Measurements from ENCODE around the gene PTPRC.

PTPRC gene

DNA sequence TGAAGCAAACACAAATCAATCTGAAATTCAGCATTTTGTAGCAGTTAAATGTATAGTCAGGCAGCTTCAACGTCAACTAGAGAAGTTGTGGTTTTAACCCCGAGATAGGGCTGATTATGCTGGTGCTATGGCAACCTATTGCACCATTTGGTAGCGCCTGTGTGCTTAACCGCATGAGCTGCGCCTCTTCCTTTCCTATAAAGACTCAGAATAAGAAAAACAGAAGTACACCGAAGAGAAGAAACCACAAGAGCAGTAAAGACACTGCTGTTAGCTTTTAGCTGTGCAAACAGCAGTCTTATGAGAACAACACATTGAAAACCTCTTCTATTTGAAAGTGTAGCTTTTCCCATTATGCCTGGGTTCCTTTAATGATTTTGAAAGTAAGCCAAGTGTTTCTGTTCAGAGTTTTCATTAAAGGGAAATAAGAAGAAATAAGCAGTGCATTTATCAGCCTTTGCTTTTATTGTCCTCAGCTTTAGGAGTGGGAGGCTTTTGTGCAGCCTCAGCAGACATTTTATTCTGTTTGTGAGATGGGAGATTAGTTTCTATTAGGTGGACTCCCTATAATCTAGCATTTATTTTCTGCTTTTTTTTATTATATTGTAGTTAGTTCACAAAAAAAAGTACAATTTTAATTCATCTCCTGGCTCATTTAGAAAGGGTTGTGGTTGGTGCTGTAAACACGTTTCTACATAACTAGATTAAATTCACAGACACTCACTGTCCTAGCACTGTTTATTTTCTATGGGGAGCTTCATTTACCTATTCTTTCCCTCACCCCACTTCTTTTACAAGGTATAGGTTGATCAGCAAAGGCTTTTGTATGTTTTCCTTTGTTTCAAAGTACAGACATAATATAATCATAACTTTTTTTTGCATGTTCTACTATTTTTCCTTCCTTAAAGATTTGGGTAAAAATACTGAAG lies 43.3 kb downstream of the PTPRC start:
- no peak for TF ChIP-seq CTCF (conservative IDR thresholded peaks at IDR 0.05; ENCODE audit: control insufficient read depth, insufficient read depth, low read depth, low read length)
- H3K4me3 ChIP-seq (ENCODE audit: control insufficient read depth, low read depth, low read length): no peak overlapping the region
- peak; percentile 86 for DNase-seq (ENCODE audit: low read depth)

DNA sequence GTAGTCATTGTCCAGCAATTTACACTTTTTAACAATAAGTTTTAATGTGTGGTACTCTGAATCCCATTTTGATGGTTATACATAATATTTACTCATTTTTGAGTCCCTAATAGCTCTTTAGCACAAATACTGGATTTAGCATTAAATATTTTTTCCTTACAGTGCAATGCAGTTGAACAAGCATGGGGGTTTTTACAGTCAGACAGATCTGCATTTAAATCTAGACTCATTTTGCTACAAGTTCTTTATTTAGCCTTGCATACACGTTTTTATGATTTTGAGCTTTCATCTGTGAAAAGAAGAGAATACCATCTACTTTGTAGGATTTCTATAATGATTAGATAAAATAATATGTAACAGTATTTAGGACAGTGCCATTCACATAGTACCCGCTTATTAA lies 44.0 kb downstream of the PTPRC start:
- no peak overlapping the region for H3K4me3 ChIP-seq (ENCODE audit: control insufficient read depth, low read depth, low read length)
- no peak for TF ChIP-seq CTCF (conservative IDR thresholded peaks at IDR 0.05; ENCODE audit: control insufficient read depth, insufficient read depth, low read depth, low read length)
- DNase-seq (ENCODE audit: low read depth): no peak

DNA sequence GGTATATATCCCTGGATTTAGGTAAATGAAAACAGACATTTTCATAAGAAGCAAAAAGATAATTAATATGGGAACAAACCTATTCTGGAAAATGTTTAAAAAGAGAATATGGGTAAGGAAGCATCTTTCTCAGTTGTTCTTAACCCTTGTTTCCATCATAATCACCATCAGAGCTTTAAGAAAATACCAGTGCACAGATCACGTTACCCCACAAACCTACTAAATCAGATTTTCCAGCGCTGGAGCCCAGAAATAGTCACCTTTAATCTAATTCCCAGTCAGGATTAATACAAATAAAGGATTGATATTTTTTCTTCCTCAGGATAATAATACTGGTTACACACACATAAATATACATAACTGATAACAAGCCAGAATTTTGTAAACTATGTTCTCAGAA lies 44.6 kb downstream of the PTPRC start:
- no peak overlapping the region for H3K4me3 ChIP-seq (ENCODE audit: control insufficient read depth, low read depth, low read length)
- no peak for TF ChIP-seq CTCF (conservative IDR thresholded peaks at IDR 0.05; ENCODE audit: control insufficient read depth, insufficient read depth, low read depth, low read length)
- DNase-seq (ENCODE audit: low read depth): no peak

GRCh38 chr1:198686069-198686728 lies 47.4 kb downstream of the PTPRC start:
- peak; percentile 33 for TF ChIP-seq CTCF (conservative IDR thresholded peaks at IDR 0.05; ENCODE audit: control insufficient read depth, insufficient read depth, low read depth, low read length)
- H3K4me3 ChIP-seq (ENCODE audit: control insufficient read depth, low read depth, low read length): no peak overlapping the region
- DNase-seq (ENCODE audit: low read depth): peak; percentile 66

DNA sequence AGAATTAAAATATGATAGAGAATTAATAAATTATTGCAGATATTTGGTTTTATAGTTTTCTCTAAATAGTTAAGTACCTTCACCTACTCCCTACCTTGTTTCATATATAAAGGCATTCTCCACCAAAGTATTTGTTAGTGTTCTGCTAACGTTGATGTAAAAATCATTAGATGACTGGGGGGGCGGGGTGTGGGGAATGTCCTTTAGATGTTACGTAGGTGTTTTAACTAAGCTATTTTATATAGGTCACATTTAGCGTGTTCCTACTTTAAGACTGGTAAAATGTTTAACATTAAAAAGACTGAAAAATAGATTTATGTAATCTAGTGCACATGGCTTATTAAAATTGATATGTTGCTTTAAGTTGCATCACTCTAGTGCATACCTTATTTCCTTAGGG lies 48.6 kb downstream of the PTPRC start:
- no peak for TF ChIP-seq CTCF (conservative IDR thresholded peaks at IDR 0.05; ENCODE audit: control insufficient read depth, insufficient read depth, low read depth, low read length)
- no peak for DNase-seq (ENCODE audit: low read depth)
- H3K4me3 ChIP-seq (ENCODE audit: control insufficient read depth, low read depth, low read length): no peak overlapping the region

DNA sequence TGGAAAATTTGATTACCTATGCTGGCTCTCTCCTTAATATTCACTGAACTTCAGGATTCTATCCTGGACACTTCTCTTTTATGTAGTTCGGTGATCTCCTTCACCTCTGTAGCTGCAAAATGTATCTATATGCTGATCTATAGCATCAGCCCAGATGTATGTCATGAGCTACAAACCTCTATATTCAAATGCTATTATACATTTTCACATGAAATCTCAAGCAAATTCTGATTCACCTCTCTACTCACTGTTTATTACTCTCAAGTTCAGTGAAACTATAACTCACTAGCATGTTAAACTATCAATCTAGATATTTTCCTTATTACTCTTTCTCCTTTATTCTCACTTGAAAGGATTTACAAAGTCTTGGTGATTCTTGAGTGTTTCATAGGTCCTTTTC lies 52.2 kb downstream of the PTPRC start:
- DNase-seq (ENCODE audit: low read depth): no peak
- no peak overlapping the region for H3K4me3 ChIP-seq (ENCODE audit: control insufficient read depth, low read depth, low read length)
- TF ChIP-seq CTCF (conservative IDR thresholded peaks at IDR 0.05; ENCODE audit: control insufficient read depth, insufficient read depth, low read depth, low read length): no peak
